ENCODE measurements around the gene P2RX6. TPM values are rescaled to one million over a fixed set of nuclear protein-coding genes. Genes with fewer than 3 reads are reported as not detected.
A peak's percentile ranks its signal among the peaks of the same experiment; 100 is the strongest.
"Not testable (repeated sequence)": the region's sequence is repeated elsewhere in the genome, so short reads cannot be mapped to it uniquely, and the experiment has no call there.

Gene P2RX6
- total and polyA plus RNA-seq, 8 donors: 0.20 to 2.4 (median 1.8) TPM

- Histone ChIP-seq H3K36me3 (no peaks in the 10 kb centered on the region), H3K27me3 (peaks cover 5 to 26% of the 10 kb centered on the region in 2 donors), H3K4me3 (no peak overlapping the region), H3K9me3 (no peaks in the 10 kb centered on the region), H3K27ac (no peak overlapping the region), H3K4me1 (peaks cover 0 to 43% of the 10 kb centered on the region in 2 donors)
- ATAC-seq (peak; percentile 25), DNase-seq (peak in 1 of 4 donors; percentile 37)
- intact Hi-C loops (cut with DNase I): no loop called here
- no peak for TF ChIP-seq CTCF (IDR thresholded peaks at IDR 0.05)
These were observed 46.5 kb upstream of the P2RX6 start for GRCh38 chr22:20968281-20968977.

GRCh38 chr22:20970939-20971657, 43.9 kb upstream of the P2RX6 start:
- H3K36me3 ChIP-seq: no peaks in the 10 kb centered on the region
- H3K4me3 ChIP-seq: no peak overlapping the region
- no peaks in the 10 kb centered on the region for H3K9me3 ChIP-seq
- TF ChIP-seq CTCF (IDR thresholded peaks at IDR 0.05): no peak
- peaks cover 0 to 10% of the 10 kb centered on the region in 2 donors for H3K27me3 ChIP-seq
- intact Hi-C loops (cut with DNase I): no loop called here
- DNase-seq: no peak
- no peak overlapping the region for H3K27ac ChIP-seq
- H3K4me1 ChIP-seq: peaks cover 0 to 27% of the 10 kb centered on the region in 2 donors
- no peak for ATAC-seq

GRCh38 chr22:20972014-20972694, 42.8 kb upstream of the P2RX6 start:
- H3K27ac ChIP-seq; H3K27me3 ChIP-seq; H3K9me3 ChIP-seq; intact Hi-C loops (cut with DNase I); H3K4me3 ChIP-seq; H3K36me3 ChIP-seq: not testable (repeated sequence)
- ATAC-seq (peak; percentile 16), DNase-seq (peak in 1 of 4 donors; percentile 15)
- peaks cover 0 to 26% of the 10 kb centered on the region in 2 donors for H3K4me1 ChIP-seq

GRCh38 chr22:20972933-20973577, 41.9 kb upstream of the P2RX6 start:
- peak in 1 of 4 donors; percentile 55 for DNase-seq
- no peak for TF ChIP-seq CTCF (IDR thresholded peaks at IDR 0.05)
- Histone ChIP-seq H3K27ac (no peak overlapping the region), H3K4me3 (no peak overlapping the region), H3K36me3 (no peaks in the 10 kb centered on the region), H3K9me3 (no peaks in the 10 kb centered on the region), H3K27me3 (peaks cover 0 to 10% of the 10 kb centered on the region in 2 donors), H3K4me1 (peaks cover 0 to 18% of the 10 kb centered on the region in 2 donors)
- intact Hi-C loops (cut with DNase I): no loop called here
- ATAC-seq: no peak

- H3K4me1 ChIP-seq: peaks cover 0 to 11% of the 10 kb centered on the region in 2 donors
- no peak overlapping the region for H3K27ac ChIP-seq
- no peak overlapping the region for H3K4me3 ChIP-seq
- no peak for ATAC-seq
- intact Hi-C loops (cut with DNase I): no loop called here
- no peak for TF ChIP-seq CTCF (IDR thresholded peaks at IDR 0.05)
- H3K27me3 ChIP-seq: peaks cover 0 to 10% of the 10 kb centered on the region in 2 donors
- peak in 1 of 4 donors; percentile 72 for DNase-seq
- peaks cover 0 to 6% of the 10 kb centered on the region in 2 donors for H3K9me3 ChIP-seq
- no peaks in the 10 kb centered on the region for H3K36me3 ChIP-seq
These were observed 41.2 kb upstream of the P2RX6 start for GRCh38 chr22:20973634-20974286.

Data from left lung (tissue), 10 donors.